CD4-positive, alpha-beta T cell (primary cell): ENCODE data around the gene SHMT2. TPM values are rescaled to one million over a fixed set of nuclear protein-coding genes. Genes with fewer than 3 reads are reported as not detected.
A peak's percentile ranks its signal among the peaks of the same experiment; 100 is the strongest.
"Not testable (repeated sequence)": the region's sequence is repeated elsewhere in the genome, so short reads cannot be mapped to it uniquely, and the experiment has no call there.

ENCODE experiments used
- ATAC-seq: fragments of 200-7000 bp; cut with Tn5 transposase; one replicate; pipeline ENCODE4 v1.10.0; 2022; ENCODE audit warnings: mild to moderate bottlenecking; ENCODE audit not compliant: poor library complexity
- CTCF ChIA-PET: fragments of 350-600 bp; sonication (Branson Sonifier 250); formaldehyde crosslinking; loops from one replicate; lab custom pipeline; 2021; ENCODE audit warnings: antibody characterized with exemption, inconsistent platforms; lab: Charles Lee
- POLR2A ChIA-PET: fragments of 350-600 bp; sonication (Branson Sonifier 250); formaldehyde crosslinking; loops from one replicate; lab custom pipeline; 2021; ENCODE audit warnings: antibody characterized with exemption, inconsistent platforms; lab: Charles Lee
- DNase-seq, 14 experiments: peaks; one replicate each; pipeline ENCODE4 v3.0.0-alpha.2; 2013 to 2020; ENCODE audit warnings: mixed read lengths in 2 of 14
- H3K27ac ChIP-seq, 2 donors: one replicate each; pipeline versions ENCODE4 v1.5.1 to v1.7.0; 2013; ENCODE audit warnings: low read length in 2 of 2, low read depth in 1 of 2, mild to moderate bottlenecking in 1 of 2
- H3K27me3 ChIP-seq, 2 experiments: 1 replicate in 1 of 2; 2 replicates in 1 of 2; pipeline versions ENCODE4 v1.6.1 to v1.7.0; 2013; ENCODE audit warnings: low read length in 2 of 2, control low read depth in 1 of 2, mild to moderate bottlenecking in 1 of 2, moderate library complexity in 1 of 2; ENCODE audit not compliant: insufficient read depth in 2 of 2, control insufficient read depth in 1 of 2
- H3K36me3 ChIP-seq: one replicate; pipeline ENCODE4 v1.6.1; 2013; ENCODE audit warnings: low read length, control low read depth; ENCODE audit not compliant: insufficient read depth
- H3K4me1 ChIP-seq: one replicate; pipeline ENCODE4 v1.6.1; 2013; ENCODE audit warnings: low read length, control low read depth; ENCODE audit not compliant: insufficient read depth
- H3K4me3 ChIP-seq: one replicate; pipeline ENCODE4 v1.5.1; 2013; ENCODE audit warnings: mild to moderate bottlenecking, low read length, moderate library complexity
- H3K9me3 ChIP-seq, 2 experiments: 1 replicate in 1 of 2; 2 replicates in 1 of 2; pipeline versions ENCODE4 v1.6.1 to v1.7.0; 2013; ENCODE audit warnings: low read length in 2 of 2, mild to moderate bottlenecking in 2 of 2, control low read depth in 1 of 2, moderate library complexity in 1 of 2; ENCODE audit not compliant: control insufficient read depth in 1 of 2, insufficient read depth in 1 of 2
- H3K27ac Mint-ChIP-seq: one replicate; pipeline ENCODE4 v1.8.0; 2020; ENCODE audit warnings: mixed read lengths
- H3K27me3 Mint-ChIP-seq: one replicate; pipeline ENCODE4 v1.8.0; 2021; ENCODE audit warnings: mixed read lengths
- H3K36me3 Mint-ChIP-seq: one replicate; pipeline ENCODE4 v1.8.0; 2021; ENCODE audit warnings: low read depth, mixed read lengths
- H3K4me1 Mint-ChIP-seq: one replicate; pipeline ENCODE4 v1.8.0; 2021; ENCODE audit warnings: low read depth, mixed read lengths
- H3K4me3 Mint-ChIP-seq: one replicate; pipeline ENCODE4 v1.8.0; 2020; ENCODE audit warnings: mild to moderate bottlenecking, mixed read lengths
- H3K9me3 Mint-ChIP-seq: one replicate; pipeline ENCODE4 v1.8.0; 2020; ENCODE audit warnings: mixed read lengths
- CTCF ChIP-seq: fragments of 200-600 bp; IDR thresholded peaks from one replicate; pipeline ENCODE4 v1.8.0; 2022; ENCODE audit warnings: antibody characterized with exemption, mild to moderate bottlenecking
- intact Hi-C, 2 experiments: fragments of 100-400 bp; cut with DNase I in 1 of 2; cut with micrococcal nuclease in 1 of 2; formaldehyde crosslinking; loops; one replicate each; pipeline versions ENCODE4 v1.15.1 to v1.9.0; 2023 to 2025; cut with DNase I, micrococcal nuclease
- microRNA-seq: library from miRNA; unstranded; fragments of <30 nt; microRNA quantifications from one replicate; pipeline ENCODE4 v1.2.0, GENCODE V29; 2021; ENCODE audit warnings: borderline microRNAs expressed, borderline replicate concordance
- total RNA-seq, 174 experiments: library from RNA in 2 of 174; stranded (reverse) in 2 of 174; gene quantifications; one replicate each; pipeline ENCODE4 v1.2.3 and lab custom pipeline; 2021 to 2026

The SHMT2 gene
- total RNA-seq, 2 experiments from 2014 or later, result 21.3 to 22.2 TPM

GRCh38 chr12:57280211-57281062, 50.9 kb downstream of the SHMT2 start:
- ChIA-PET CTCF (no interaction called here), POLR2A (interaction anchor here (0.6 kb wide), 1 partner anchor 831 kb away, joined by 3 read pairs; no protein-coding TSS in a partner anchor)
- peak; percentile 32 to 81 (median 56) for DNase-seq
- Histone ChIP-seq H3K9me3 (no peaks in the 10 kb centered on the region), H3K4me1 (peaks cover 11% of the 10 kb centered on the region), H3K4me3 (no peak overlapping the region), H3K27me3 (no peaks in the 10 kb centered on the region), H3K36me3 (peaks cover 54% of the 10 kb centered on the region), H3K27ac (peak overlapping the region; percentile 55 to 71)
- Mint-ChIP-seq H3K36me3 (peaks cover 90% of the 10 kb centered on the region), H3K4me1 (peaks cover 19% of the 10 kb centered on the region), H3K27ac (peak overlapping the region; percentile 92), H3K9me3 (no peaks in the 10 kb centered on the region), H3K4me3 (no peak overlapping the region), H3K27me3 (no peaks in the 10 kb centered on the region)
- intact Hi-C loops, result no loop called here
- no peak for TF ChIP-seq CTCF
- peak; percentile 99 for ATAC-seq

DNA sequence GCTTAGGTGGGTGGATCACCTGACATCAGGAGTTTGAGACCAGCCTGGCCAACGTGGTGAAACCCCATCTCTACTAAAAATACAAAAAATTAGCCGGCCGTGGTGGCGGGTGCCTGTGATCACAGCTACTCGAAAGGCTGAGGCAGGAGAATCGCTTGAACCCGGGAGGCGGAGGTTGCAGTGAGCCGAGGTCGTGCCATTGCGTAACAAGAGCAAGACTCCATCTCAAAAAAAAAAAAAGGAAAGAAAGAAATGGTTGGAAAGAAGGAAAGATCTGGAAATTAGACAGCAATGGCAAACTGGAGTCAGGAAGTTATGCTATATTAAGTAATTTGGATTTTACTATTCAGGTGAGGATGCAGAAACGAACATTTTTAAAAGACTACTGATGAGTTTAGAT, 52.6 kb downstream of the SHMT2 start:
- H3K9me3 ChIP-seq, H3K27me3 Mint-ChIP-seq, CTCF ChIA-PET, H3K27ac Mint-ChIP-seq, H3K27ac ChIP-seq, H3K4me3 Mint-ChIP-seq, DNase-seq, intact Hi-C loops, H3K9me3 Mint-ChIP-seq, H3K27me3 ChIP-seq, H3K4me3 ChIP-seq, POLR2A ChIA-PET, ATAC-seq: not testable (repeated sequence)
- peaks cover 92% of the 10 kb centered on the region for H3K36me3 Mint-ChIP-seq
- H3K4me1 Mint-ChIP-seq, result peaks cover 19% of the 10 kb centered on the region
- H3K4me1 ChIP-seq, result peaks cover 11% of the 10 kb centered on the region
- peaks cover 57% of the 10 kb centered on the region for H3K36me3 ChIP-seq

Small RNA genes within 50 kb of the gene (microRNA-seq; reads per million reads assigned to microRNA genes)
- not detected for gene MIR1228

Other genes with a start within 250 kb of the SHMT2 start
- gene ZBTB39, start 223.2 kb upstream of the SHMT2 start, total RNA-seq, result 1 to 10 TPM; 6.9 to 8.0 TPM
- not detected for gene TAC3, start 213.2 kb upstream of the SHMT2 start, total RNA-seq
- gene MYO1A, start 179.6 kb upstream of the SHMT2 start, total RNA-seq, result 1 to 10 TPM; 1.0 to 1.1 TPM
- gene NEMP1, start 150.9 kb upstream of the SHMT2 start, total RNA-seq, result 1 to 10 TPM; 7.2 to 9.9 TPM
- 1 to 10 TPM; 4.8 to 6.1 TPM for gene NAB2, start 140.6 kb upstream of the SHMT2 start, total RNA-seq
- gene STAT6, start 118.3 kb upstream of the SHMT2 start, total RNA-seq, result 100 to 1,000 TPM; 133 to 144 TPM
- 1 to 10 TPM; 6.6 to 8.5 TPM for gene LRP1, start 101.2 kb upstream of the SHMT2 start, total RNA-seq
- not detected for gene LRP1-AS, start 82.1 kb upstream of the SHMT2 start, total RNA-seq
- not detected for gene NXPH4, start 12.9 kb upstream of the SHMT2 start, total RNA-seq
- gene STAC3, start 21.5 kb downstream of the SHMT2 start, total RNA-seq, result 1 to 10 TPM; 2.0 to 3.0 TPM
- 100 to 1,000 TPM; 106 to 115 TPM for gene R3HDM2, start 201.3 kb downstream of the SHMT2 start, total RNA-seq
- gene INHBC, start 205.1 kb downstream of the SHMT2 start, total RNA-seq, result under 1 TPM; 0.20 to 0.33 TPM
- not detected for gene INHBE, start 225.6 kb downstream of the SHMT2 start, total RNA-seq
- under 1 TPM; 0.31 to 0.85 TPM for gene GLI1, start 230.1 kb downstream of the SHMT2 start, total RNA-seq